ENCODE data around the gene STMP1.

STMP1 gene

GRCh38 chr7:135721198-135721820 is 59.0 kb downstream of the STMP1 start:
- no peak for TF ChIP-seq CTCF (IDR thresholded peaks at IDR 0.05; ENCODE audit: insufficient read depth, low read length, missing control alignments)
- no peak for DNase-seq (ENCODE audit: low read depth, low spot score)
- ChIA-PET POLR2A (no interaction called here), CTCF (interaction anchor here (1.0 to 4.9 kb wide), 3 partner anchors 10 to 50 kb away, joined by 3 to 31 read pairs (median 3); no protein-coding TSS in a partner anchor)
- no peak overlapping the region for H3K4me3 ChIP-seq (ENCODE audit: low read depth, low read length)

GRCh38 chr7:135723411-135723810 is 61.1 kb downstream of the STMP1 start:
- no peak for TF ChIP-seq CTCF (IDR thresholded peaks at IDR 0.05; ENCODE audit: insufficient read depth, low read length, missing control alignments)
- H3K4me3 ChIP-seq (ENCODE audit: low read depth, low read length), result no peak overlapping the region
- DNase-seq (ENCODE audit: low read depth, low spot score), result no peak
- ChIA-PET CTCF (interaction anchor here (4.9 kb wide), 1 partner anchor 12 kb away, joined by 31 read pairs; no protein-coding TSS in a partner anchor), POLR2A (no interaction called here)
